ENCODE results near the gene SSTR4. TPM values are rescaled to one million over a fixed set of nuclear protein-coding genes. Genes with fewer than 3 reads are reported as not detected.

Gene SSTR4
- total RNA-seq, 6 experiments from 2014 or later = not detected

- Histone ChIP-seq H3K36me3 (no peaks in the 10 kb centered on the region), H3K4me3 (no peak overlapping the region), H3K27ac (no peak overlapping the region), H3K4me1 (no peaks in the 10 kb centered on the region), H3K9me3 (no peaks in the 10 kb centered on the region), H3K27me3 (no peaks in the 10 kb centered on the region)
- ATAC-seq (no peak), DNase-seq (no peak)
- 68% methylated on average over 9 of the region's 10 CpGs for WGBS (ENCODE audit: insufficient coverage, low coverage, low lambda C conversion rate, missing lambda C conversion rate)
- TF ChIP-seq, protein P1, sequence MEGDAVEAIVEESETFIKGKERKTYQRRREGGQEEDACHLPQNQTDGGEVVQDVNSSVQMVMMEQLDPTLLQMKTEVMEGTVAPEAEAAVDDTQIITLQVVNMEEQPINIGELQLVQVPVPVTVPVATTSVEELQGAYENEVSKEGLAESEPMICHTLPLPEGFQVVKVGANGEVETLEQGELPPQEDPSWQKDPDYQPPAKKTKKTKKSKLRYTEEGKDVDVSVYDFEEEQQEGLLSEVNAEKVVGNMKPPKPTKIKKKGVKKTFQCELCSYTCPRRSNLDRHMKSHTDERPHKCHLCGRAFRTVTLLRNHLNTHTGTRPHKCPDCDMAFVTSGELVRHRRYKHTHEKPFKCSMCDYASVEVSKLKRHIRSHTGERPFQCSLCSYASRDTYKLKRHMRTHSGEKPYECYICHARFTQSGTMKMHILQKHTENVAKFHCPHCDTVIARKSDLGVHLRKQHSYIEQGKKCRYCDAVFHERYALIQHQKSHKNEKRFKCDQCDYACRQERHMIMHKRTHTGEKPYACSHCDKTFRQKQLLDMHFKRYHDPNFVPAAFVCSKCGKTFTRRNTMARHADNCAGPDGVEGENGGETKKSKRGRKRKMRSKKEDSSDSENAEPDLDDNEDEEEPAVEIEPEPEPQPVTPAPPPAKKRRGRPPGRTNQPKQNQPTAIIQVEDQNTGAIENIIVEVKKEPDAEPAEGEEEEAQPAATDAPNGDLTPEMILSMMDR (IDR thresholded peaks at IDR 0.05) = no peak
- TF ChIP-seq POLR2A (IDR thresholded peaks at IDR 0.05) = no peak
- intact Hi-C loops (cut with DNase I) = no loop called here
Observed at GRCh38 chr20:23080521-23080920, 45.4 kb downstream of the SSTR4 start.

DNA sequence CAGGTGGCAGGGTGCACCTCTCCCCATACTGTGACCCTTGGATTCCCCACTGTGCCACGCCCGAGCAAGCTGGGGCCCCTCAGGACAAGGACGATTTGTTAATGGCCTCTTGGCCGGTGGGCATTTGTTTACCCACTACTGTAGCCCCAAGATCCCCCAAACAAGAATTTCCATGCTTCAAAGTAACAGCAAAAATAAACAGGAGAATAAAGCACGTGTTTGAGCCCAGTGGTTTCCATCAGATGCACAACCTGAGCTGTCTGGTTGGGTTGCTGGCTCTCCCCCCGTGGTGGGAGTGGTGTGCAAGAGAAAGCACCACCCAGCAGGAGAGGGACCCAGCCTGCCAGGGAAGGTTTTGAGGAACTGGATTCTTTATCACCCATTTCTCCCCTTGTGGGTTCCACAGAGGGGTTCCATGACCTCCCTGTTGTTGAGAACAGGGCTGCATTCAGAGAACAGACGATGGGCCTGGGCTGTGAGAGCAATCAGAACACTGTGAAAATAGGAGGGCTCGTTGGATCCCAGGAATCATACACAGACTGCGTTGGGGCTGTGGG, 46.2 kb downstream of the SSTR4 start:
- no peak overlapping the region for H3K4me3 ChIP-seq
- ATAC-seq = no peak

GRCh38 chr20:23082846-23083552, 47.9 kb downstream of the SSTR4 start:
- intact Hi-C loops (cut with DNase I) = no loop called here
- H3K27me3 ChIP-seq = no peaks in the 10 kb centered on the region
- peak in 1 of 3 donors; percentile 64 for DNase-seq
- ATAC-seq = peak; percentile 34 to 59 (median 48)
- no peaks in the 10 kb centered on the region for H3K36me3 ChIP-seq
- peak overlapping the region; percentile 29 to 95 (median 65) for H3K27ac ChIP-seq
- H3K4me3 ChIP-seq = peak overlapping the region; percentile 0 to 39 (median 30)
- no peaks in the 10 kb centered on the region for H3K9me3 ChIP-seq
- WGBS (ENCODE audit: insufficient coverage, low coverage, low lambda C conversion rate, missing lambda C conversion rate) = 25% methylated on average over 7 of the region's 9 CpGs
- TF ChIP-seq, protein P1 (IDR thresholded peaks at IDR 0.05) = no peak
- no peak for TF ChIP-seq POLR2A (IDR thresholded peaks at IDR 0.05)
- H3K4me1 ChIP-seq = no peaks in the 10 kb centered on the region

More for the DNA sequence above, 46.2 kb downstream of the SSTR4 start:
- no peak overlapping the region for H3K27ac ChIP-seq
- no peaks in the 10 kb centered on the region for H3K27me3 ChIP-seq
- H3K4me1 ChIP-seq = no peaks in the 10 kb centered on the region
- no peak for DNase-seq
- no peaks in the 10 kb centered on the region for H3K36me3 ChIP-seq
- intact Hi-C loops (cut with DNase I) = no loop called here
- WGBS (ENCODE audit: insufficient coverage, low coverage, low lambda C conversion rate, missing lambda C conversion rate) = 47% methylated on average over 8 of the region's 9 CpGs
- TF ChIP-seq POLR2A (IDR thresholded peaks at IDR 0.05) = no peak
- TF ChIP-seq, protein P1 (IDR thresholded peaks at IDR 0.05) = no peak
- H3K9me3 ChIP-seq = no peaks in the 10 kb centered on the region

GRCh38 chr20:23083553-23084220, 48.6 kb downstream of the SSTR4 start:
- Histone ChIP-seq H3K9me3 (no peaks in the 10 kb centered on the region), H3K27me3 (no peaks in the 10 kb centered on the region), H3K4me3 (peak overlapping the region; percentile 30 to 39 (median 32)), H3K36me3 (no peaks in the 10 kb centered on the region), H3K27ac (peak overlapping the region; percentile 29 to 95 (median 65)), H3K4me1 (no peaks in the 10 kb centered on the region)
- DNase-seq = no peak
- TF ChIP-seq POLR2A (IDR thresholded peaks at IDR 0.05) = no peak
- TF ChIP-seq, protein P1 (IDR thresholded peaks at IDR 0.05) = no peak
- 47% methylated on average over 7 of the region's 15 CpGs for WGBS (ENCODE audit: insufficient coverage, low coverage, low lambda C conversion rate, missing lambda C conversion rate)
- no peak for ATAC-seq
- intact Hi-C loops (cut with DNase I) = no loop called here
